Measurements from ENCODE around the gene ATP6V1E1.
"Not testable (repeated sequence)": the region's sequence is repeated elsewhere in the genome, so short reads cannot be mapped to it uniquely, and the experiment has no call there.

ATP6V1E1 gene

DNA sequence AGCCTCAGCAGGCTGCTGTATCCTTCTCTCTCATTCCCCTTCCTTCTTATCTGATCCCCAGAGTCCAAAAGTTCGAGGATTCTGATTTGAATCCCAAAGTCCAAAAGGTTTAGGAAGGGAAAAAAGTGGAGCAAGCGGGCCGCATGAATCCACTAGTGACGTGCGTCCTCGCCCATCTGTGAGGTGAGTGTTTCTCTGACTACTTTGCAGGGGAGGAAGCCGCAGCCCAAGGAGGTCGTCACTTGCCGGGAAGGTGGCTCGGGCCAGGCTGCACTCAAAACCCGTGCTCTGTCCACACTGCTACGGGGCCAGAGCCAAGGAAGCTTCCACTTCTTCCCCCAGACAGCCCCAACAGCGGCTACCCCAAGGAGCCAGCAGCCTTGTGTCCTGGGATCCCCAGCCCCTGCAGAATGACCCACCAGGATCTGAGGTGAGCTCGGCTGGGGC lies 49.0 kb downstream of the ATP6V1E1 start:
- no peak for DNase-seq

DNA sequence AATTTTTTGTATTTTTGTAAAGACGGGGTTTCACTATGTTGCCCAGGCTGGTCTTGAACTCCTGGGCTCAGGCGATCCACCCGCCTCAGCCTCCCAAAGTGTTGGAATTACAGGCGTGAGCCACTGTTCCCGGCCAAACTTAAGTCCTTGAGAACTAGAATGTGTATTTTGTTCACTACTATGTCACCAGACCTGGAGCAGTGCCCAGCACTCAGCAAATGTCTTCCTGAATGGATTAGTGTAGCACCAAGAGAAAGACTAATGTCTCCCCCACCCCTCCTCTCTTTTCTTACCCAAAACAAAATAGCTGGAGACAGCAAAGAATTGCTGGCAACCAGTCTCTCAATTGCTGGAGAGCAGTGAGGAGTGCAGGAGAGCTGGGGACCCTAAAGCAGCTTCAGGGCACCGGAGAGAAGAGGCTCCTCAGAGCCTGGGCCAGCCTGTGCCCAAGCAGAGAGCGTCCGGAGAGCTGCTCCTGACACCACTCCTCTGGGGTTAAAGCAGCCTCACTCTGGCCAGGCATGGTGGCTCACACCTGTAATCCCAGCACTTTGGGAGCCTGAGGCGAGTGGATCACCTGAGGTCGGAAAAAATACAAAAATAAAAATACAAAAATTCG lies 50.3 kb downstream of the ATP6V1E1 start:
- no peak for DNase-seq

DNA sequence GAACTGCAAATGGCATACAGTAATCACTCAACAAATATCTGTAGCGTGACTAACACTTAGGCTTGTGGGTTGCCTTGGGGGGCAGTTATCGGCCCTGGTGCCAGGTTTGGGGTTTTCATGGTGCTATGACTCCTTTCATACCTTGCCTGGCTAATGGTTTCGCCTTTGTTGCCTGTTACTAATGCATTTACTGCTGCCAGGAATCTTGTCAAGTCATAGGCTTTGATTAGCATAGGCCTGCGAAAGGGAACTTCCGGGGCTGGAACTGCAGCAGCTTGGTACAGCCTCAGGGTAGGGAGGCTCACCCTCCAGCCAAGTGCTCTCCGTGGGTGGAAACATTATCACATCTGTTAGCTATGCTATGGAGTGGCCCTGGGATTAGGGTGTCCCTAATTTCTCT lies 52.1 kb downstream of the ATP6V1E1 start:
- DNase-seq = no peak

DNA sequence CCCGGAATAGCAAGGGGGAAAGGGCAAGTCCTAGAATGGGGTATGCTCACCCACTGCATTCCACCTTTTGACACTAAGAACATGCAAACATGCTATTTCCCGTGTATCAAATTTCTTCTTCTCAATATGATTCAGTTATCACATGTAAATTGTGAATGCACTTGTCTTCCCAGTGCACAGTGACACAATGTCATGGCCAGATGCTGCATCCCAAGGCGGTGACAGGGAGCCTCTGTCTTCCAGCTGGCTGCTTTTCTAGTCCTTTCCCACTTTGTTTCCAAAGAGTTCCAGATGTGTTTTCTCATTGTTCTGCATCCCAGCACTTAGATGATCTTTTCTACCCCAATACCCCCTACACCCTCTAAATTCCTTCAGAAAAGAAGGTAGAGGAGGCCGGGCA lies 52.9 kb downstream of the ATP6V1E1 start:
- no peak for DNase-seq

DNA sequence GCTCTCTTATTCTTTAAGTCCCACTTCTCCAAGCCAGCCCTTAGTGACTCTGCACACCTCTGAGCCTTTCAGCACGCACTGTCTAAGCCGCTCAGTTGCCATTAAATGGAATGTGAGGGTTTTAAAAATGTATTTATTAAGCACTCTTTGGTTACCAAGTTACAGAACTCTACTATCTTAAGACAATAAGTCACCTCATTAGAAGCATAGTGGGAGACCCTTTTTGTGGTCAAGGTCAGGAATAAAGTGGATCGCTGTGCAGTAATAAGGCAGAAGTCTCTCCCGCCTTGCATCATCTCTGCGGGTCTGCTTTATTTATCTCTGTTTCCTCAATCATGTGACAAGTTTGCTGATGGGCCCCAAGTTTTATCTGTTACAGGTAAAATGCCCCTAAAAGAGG lies 53.4 kb downstream of the ATP6V1E1 start:
- DNase-seq = no peak

DNA sequence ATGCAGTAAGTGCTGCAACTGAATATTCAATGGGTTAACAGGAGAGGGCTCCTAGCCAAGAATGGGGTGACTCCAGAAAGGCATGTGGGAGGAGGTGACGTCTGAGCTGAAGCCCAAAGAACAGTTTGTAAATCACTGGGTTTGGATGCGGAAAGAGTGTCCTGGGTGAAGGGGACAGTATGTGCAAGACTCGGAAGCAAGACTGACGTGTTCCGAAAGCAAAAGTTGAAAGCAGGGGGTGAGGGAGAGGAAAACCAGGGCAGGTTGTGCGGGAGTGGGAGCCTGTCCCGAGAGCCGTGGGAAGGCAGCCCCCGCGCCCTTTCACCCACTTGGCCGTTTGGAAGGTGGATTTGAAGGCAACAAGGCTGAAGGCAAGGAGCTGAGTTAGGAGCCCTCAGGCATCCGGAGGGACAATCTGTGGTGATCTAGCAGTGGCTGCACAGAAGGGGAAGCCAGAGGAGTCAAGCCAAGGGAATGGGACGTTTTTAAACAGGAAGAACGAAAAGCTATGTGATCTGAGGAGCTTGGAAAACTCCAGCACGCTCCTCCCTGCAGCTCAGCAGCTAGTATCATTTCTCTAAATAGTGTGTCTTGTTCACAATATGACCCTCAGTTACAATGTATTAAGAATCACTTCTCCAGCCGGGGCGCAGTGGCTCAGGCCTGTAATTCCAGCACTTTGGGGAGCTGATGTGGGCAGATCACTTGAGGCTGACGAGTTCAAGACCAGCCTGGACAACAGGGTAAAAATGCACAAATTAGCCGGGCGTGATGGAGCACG lies 57.5 kb downstream of the ATP6V1E1 start:
- no peak for DNase-seq

DNA sequence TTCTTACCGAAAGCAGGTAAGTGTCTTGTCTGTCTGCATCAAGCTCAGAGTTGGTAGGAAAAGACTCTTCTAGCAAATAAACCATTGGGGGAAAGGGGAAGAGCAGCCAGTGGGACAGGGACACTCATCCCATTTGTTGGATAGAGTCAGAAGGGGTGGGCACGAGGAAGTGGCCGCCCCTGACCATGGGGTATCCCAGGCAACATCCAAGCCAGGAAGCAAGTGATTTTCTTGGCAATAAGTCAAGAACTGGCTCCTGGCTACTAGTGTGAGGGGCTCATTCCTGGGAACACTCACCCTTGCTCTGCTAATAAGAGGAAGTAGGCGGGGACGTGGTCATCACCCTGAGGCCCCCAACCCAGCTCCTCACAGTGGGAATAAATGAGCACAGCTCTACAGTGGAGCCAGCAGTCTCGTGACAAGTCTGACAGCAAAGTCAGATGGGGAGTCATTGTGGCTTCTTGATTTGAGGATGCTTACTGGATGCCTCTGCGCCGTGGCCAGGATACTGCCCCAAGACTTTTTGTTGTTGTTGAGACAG lies 58.5 kb downstream of the ATP6V1E1 start:
- no peak for DNase-seq

DNA sequence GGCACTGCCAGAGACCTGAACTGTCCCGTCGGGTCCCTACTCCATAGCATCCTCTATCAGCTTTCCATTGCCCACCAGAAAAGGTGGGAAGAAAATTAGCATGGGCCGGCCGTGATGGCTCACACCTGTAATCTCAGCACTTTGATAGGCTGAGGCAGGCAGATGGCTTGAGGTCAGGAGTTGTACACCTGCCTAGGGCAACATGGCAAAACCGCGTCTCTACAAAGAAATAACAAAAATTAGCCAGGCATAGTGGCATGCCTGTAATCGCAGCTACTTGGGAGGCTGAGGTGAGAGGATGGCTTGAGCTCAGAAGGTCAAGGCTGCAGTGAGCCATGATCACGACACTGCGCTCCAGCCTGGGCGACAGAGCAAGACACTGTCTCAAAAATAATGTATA lies 61.8 kb downstream of the ATP6V1E1 start:
- no peak for DNase-seq

DNA sequence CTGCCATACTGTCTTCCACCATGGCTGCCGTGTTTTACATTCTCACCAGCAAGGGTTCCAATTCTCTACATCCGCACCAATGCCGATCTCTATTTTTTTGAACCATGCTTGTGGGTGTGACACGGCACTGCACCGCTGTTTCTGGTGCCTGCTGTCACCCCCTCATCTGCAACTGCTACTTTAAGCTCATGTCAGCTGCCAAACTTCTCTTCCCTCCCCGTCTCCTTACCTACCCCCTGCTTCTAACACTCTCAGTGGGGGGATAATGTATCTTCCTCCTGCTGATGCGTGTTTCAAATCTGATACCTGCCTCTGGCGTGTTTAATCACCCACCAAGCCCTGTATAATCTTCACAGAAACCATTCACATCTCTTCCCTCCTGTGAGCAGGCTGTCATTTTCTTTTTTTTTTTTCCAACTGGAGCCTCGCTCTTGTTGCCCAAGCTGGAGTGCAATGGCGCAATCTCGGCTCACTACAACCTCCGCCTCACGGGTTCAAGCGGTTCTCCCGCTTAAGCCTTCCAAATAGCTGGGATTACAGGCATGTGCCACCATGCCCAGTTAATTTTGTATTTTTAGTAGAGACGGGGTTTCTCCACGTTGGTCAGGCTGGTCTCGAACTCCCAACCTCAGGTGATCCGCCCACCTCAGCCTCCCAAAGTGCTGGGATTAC lies 62.4 kb downstream of the ATP6V1E1 start:
- DNase-seq = not testable (repeated sequence)

DNA sequence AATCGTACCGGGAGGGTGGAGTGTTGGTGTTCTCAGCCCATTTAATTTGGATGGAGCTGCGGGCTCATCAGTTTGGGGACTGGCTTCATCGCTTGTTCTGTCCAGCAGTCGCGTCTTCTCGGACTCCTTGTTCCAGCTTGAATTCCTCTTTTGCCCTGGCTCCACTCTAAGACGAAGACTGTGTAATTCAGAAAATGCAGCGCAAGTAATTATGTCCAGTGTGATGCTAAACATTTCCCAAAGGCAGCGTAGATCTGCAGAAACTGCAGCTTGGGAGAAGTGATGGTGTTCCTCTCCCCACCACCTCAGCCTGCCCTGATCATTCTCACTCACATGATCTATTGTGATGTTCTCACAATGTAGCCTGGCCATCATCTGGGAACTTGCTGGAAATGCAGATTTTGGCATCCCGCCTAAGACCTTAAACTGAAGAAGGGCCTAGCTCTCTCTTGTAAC lies 64.6 kb downstream of the ATP6V1E1 start:
- DNase-seq = no peak

DNA sequence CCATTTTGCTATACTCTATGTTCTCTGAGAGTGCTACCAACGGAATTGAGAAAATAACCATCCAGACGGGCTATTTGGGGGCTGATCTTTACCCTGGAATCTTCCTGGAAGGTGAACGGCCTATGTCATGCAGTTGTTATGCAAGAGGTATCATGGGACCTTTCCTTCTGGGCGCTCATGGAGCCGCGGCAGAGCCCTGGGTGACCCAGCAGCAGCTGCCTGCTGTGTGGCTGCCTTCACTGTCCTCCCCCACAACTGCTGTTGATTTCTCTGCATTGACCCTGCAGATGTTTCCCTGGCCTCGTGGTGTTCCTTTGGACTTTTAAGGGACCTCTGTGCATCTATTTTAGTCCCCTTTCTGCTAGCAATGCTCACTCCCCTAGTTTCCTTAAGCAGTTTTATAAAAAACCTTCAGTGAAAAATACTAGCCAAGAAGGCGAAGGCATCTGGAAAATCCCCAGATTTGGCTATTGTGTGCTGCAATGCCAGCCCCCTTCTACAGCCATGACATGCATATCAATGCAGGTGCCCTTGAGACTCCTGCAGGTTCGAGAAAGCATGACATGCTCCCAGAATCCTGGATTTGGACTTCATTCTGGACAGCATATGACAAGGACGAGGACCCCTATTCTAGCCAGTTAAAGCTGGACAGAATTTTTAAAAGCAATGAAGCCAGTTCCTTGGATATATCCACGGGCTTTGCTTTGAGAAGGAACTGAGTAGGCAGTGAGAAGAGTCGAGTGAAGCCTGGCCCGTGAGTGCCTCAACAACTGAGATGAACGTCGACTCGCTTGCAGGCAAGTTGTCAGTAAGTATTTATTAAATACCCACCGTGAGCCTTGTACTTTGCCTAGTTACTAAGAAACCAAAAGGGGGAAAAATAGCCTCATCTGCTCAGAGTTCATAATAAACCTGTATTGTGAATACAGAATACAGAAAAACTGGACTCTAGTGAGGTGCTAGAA lies 65.4 kb downstream of the ATP6V1E1 start, which contains the start of gene SLC25A18:
Gene SLC25A18 (plus strand): TSS at position 593 of the 965 bp plus-strand sequence. CDS start 16,447 bp downstream, outside the sequence.
- no peak for DNase-seq

DNA sequence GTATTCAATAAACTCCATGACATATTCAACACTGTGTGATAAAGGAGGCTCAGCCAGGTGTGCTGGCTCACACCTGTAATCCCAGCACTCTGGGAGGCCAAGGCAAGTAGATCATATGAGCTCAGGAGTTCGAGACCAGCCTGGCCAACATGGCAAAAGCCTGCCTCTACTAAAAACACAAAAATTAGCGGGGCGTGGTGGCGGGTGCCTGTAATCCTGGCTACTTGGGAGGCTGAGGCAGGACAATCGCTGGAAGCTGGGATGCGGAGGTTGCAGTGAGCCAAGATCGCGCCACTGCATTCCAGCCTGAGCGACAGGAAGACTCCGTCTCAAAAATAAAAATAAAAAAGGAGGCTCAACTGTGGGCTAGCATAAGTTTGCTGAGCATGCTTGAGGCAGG lies 69.4 kb downstream of the ATP6V1E1 start:
- no peak for DNase-seq

DNA sequence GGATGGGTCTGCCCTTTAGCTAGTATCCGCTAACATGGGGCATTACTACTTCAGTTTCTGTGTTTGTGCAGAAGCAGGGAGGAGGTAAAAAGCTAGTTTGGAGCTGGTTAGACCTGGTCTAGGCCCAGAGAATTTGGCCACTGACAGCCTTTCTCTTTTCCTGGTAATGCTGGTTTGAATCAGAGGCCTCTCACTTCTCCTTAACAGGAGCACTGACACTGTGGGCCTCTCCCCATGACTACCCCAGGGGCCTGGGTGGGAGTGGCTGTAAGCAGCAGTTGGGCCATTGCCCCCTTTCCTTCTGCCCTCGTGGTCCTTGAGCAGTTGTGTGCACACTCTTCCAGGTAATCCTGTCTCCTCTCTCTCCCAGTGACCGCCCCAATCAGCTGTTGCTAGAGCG lies 73.7 kb downstream of the ATP6V1E1 start:
- DNase-seq = no peak

DNA sequence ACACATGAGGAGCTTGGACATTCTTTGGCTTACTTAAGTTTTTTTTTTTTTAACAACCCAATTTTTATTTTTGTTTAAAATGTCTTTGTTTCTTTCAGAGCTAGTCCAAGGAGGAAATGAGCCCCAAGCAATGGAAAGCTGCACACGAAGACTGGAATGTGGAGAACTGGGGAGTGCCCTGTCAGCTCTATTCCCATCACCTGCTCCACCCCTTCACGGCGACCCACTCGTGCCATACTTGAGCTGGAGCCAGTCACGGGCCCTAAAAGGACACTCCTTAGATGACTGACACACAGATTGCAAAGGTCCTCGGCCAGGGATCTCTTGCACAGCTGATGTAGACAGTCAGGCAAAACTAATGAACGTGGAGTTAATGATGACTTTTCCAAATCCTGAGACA lies 75.8 kb downstream of the ATP6V1E1 start:
- no peak for DNase-seq

DNA sequence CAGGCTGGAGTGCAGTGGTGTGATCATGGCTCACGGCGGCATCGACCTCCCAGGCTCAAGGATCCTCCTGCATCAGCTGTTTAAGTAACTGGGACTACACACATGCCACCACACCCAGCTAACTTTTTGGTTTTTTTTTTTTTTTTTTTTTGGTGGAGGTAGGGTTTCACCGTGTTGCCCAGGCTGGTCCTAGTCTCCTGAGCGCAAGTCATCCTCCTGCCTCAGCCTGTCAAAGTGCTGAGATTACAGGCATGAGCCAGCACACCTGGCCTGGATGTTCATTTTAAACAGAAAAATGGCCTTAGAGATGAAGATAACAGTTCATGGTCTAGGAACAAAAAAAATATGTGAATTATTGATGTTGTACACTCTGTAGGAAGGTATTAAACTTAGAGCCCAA lies 78.9 kb downstream of the ATP6V1E1 start:
- DNase-seq = no peak

DNA sequence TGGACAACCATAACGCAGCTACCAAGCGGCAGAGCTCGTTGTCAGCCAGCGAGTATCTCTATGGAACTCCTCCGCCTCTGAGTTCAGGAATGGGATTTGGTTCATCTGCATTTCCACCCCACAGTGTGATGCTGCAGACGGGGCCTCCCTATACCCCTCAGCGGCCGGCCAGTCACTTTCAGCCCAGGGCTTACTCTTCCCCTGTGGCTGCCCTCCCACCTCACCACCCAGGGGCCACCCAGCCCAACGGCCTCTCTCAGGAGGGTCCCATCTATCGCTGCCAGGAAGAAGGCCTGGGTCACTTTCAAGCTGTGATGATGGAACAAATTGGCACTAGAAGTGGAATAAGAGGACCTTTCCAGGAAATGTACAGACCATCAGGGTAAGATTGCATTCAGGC lies 79.4 kb downstream of the ATP6V1E1 start:
- DNase-seq = no peak

DNA sequence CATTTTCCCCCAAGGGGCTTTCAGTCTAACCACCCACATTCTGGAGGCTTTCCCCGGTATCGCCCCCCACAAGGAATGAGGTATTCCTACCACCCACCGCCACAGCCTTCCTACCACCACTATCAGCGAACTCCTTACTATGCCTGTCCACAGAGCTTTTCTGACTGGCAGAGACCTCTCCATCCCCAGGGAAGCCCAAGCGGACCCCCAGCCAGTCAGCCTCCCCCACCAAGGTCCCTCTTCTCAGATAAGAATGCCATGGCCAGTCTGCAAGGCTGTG lies 79.9 kb downstream of the ATP6V1E1 start:
- DNase-seq = no peak

DNA sequence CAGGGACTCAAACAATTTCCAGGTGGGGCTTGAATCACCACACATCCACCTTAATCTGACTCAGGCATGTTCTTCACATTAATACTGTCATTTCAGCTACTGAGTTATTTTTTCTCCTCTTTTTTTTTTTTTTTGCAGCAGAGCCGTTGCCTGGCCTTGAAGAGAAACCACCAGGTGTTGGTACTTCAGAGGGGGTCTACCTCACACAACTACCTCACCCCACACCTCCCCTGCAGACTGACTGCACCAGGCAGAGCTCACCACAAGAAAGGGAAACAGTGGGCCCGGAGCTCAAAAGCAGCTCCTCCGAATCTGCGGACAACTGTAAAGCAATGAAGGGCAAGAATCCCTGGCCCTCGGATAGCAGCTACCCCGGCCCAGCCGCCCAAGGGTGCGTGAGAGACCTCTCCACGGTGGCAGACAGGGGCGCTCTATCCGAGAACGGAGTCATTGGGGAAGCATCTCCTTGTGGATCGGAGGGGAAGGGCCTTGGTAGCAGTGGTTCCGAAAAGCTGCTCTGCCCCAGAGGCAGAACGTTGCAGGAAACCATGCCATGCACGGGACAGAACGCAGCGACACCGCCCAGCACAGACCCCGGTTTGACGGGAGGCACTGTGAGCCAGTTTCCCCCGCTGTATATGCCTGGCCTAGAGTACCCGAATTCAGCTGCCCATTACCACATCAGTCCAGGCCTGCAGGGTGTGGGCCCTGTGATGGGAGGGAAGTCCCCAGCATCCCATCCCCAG lies 80.4 kb downstream of the ATP6V1E1 start:
- DNase-seq = no peak

DNA sequence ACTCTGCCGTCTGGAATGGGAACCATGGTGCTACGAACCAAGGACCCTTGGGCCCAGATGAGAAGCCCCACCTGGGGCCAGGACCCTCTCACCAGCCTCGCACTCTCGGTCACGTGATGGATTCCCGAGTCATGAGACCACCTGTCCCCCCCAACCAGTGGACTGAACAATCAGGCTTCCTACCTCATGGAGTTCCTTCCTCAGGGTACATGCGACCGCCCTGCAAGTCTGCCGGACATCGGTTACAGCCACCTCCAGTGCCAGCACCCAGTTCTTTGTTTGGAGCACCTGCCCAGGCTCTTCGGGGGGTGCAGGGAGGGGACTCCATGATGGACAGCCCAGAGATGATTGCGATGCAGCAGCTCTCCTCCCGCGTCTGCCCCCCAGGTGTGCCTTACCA lies 86.1 kb downstream of the ATP6V1E1 start:
- no peak for DNase-seq

Data from stimulated activated naive CD4-positive, alpha-beta T cell (primary cell).